HG03025 (cell line): ENCODE measurements around the gene RNF31.

ENCODE experiments used
- ATAC-seq: cut with Tn5 transposase; IDR thresholded peaks from one replicate; pipeline ENCODE4 v1.9.1; 2021; ENCODE audit warnings: mild to moderate bottlenecking, moderate library complexity; ENCODE audit not compliant: unreplicated experiment, low FRiP score

RNF31 gene

GRCh38 chr14:24156840-24157239 is 9.5 kb downstream of the RNF31 start:
- no peak for ATAC-seq

GRCh38 chr14:24157331-24157730 is 10.0 kb downstream of the RNF31 start:
- ATAC-seq, result no peak

- ATAC-seq, result no peak
Observed at GRCh38 chr14:24159777-24160498, 12.6 kb downstream of the RNF31 start.

- ATAC-seq, result peak; percentile 3
Observed at GRCh38 chr14:24160499-24160849, 13.2 kb downstream of the RNF31 start.

GRCh38 chr14:24160850-24161804 is 13.8 kb downstream of the RNF31 start, which contains the start of gene IRF9:
Gene IRF9 (plus strand): TSS chr14:24161265. CDS start chr14:24162145, 880 bp downstream.
- peak; percentile 80 for ATAC-seq

- no peak for ATAC-seq
Observed at GRCh38 chr14:24162093-24162492, 14.8 kb downstream of the RNF31 start.

- ATAC-seq, result no peak
Observed at GRCh38 chr14:24164518-24164991, 17.3 kb downstream of the RNF31 start.

- ATAC-seq, result no peak
Observed at GRCh38 chr14:24165785-24166184, 18.5 kb downstream of the RNF31 start.

- no peak for ATAC-seq
Observed at GRCh38 chr14:24167469-24168114, 20.3 kb downstream of the RNF31 start.

GRCh38 chr14:24171422-24172260 is 24.3 kb downstream of the RNF31 start, which contains the start of gene REC8:
Gene REC8 (plus strand): TSS chr14:24172080. CDS start chr14:24172553, 473 bp downstream.
- ATAC-seq, result peak; percentile 72

GRCh38 chr14:24172261-24172860 is 25.1 kb downstream of the RNF31 start:
- no peak for ATAC-seq

- ATAC-seq, result no peak
Observed at GRCh38 chr14:24172871-24173281, 25.6 kb downstream of the RNF31 start.

GRCh38 chr14:24176599-24176998 is 29.3 kb downstream of the RNF31 start:
- no peak for ATAC-seq

- ATAC-seq, result no peak
Observed at GRCh38 chr14:24177041-24177825, 29.9 kb downstream of the RNF31 start.

- ATAC-seq, result no peak
Observed at GRCh38 chr14:24177891-24178290, 30.6 kb downstream of the RNF31 start.

GRCh38 chr14:24178399-24179178 is 31.3 kb downstream of the RNF31 start:
- ATAC-seq, result no peak

GRCh38 chr14:24179294-24179960 is 32.1 kb downstream of the RNF31 start:
- ATAC-seq, result no peak
